ENCODE data around the gene PSMG2.

Gene PSMG2

DNA sequence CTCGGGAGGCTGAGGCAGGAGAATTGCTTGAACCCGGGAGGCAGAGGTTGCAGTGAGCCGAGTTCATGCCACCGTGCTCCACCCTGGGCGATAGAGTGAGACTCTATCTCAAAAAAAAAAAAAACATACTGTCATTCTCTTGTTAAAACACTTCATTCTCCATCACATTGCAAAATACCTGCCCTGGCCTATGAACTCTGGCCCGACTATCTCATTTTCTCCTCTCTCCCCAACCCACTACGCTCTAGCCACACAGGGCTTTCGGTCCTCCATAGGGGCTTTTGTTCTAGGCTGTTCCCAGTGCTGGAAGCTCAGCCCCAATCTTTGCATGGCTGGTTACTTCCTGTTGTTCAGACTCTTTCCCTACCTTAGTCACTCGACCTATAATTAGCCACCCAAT lies 10.6 kb upstream of the PSMG2 start:
- no peak for DNase-seq (ENCODE audit: low read depth in 2 of 2)
- no peak for TF ChIP-seq CTCF (IDR thresholded peaks at IDR 0.05; ENCODE audit: low read depth, low read length)
- H3K4me3 ChIP-seq (replicated peaks in 1 of 2; ENCODE audit: low read depth in 2 of 2, low read length in 2 of 2): no peak overlapping the region

GRCh38 chr18:12694032-12694431 lies 8.8 kb upstream of the PSMG2 start:
- TF ChIP-seq CTCF (IDR thresholded peaks at IDR 0.05; ENCODE audit: low read depth, low read length): no peak
- H3K4me3 ChIP-seq (replicated peaks in 1 of 2; ENCODE audit: low read depth in 2 of 2, low read length in 2 of 2): no peak overlapping the region
- DNase-seq (ENCODE audit: low read depth in 2 of 2): no peak

- no peak for DNase-seq (ENCODE audit: low read depth in 2 of 2)
- H3K4me3 ChIP-seq (replicated peaks in 1 of 2; ENCODE audit: low read depth in 2 of 2, low read length in 2 of 2): no peak overlapping the region
- TF ChIP-seq CTCF (IDR thresholded peaks at IDR 0.05; ENCODE audit: low read depth, low read length): no peak
Observed at GRCh38 chr18:12699747-12700146, 3.1 kb upstream of the PSMG2 start.

- no peak for TF ChIP-seq CTCF (IDR thresholded peaks at IDR 0.05; ENCODE audit: low read depth, low read length)
- DNase-seq (ENCODE audit: low read depth in 2 of 2): no peak
- no peak overlapping the region for H3K4me3 ChIP-seq (replicated peaks in 1 of 2; ENCODE audit: low read depth in 2 of 2, low read length in 2 of 2)
Observed at GRCh38 chr18:12701161-12701560, 1.7 kb upstream of the PSMG2 start.

DNA sequence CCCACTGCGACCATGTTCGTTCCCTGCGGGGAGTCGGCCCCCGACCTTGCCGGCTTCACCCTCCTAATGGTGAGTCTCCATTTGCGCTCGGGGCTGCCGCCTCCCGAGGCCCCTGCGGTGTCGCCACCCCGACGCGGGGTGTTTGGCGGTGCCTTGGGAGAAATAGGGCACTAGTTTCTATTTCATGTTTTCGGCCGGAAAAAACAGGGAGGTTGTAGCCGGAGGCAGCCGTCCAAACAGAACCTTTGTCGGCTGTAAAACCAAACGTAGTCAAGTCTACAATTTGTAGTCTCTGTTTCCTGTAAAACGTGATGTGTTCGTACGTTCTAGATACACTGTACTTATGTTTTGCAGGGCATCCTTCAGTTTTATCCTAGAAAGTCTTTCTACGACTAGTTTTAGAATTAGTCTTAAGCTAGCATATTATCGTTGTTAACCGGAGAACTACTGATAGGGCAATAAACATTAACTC lies 290 bp downstream of the PSMG2 start:
- DNase-seq (ENCODE audit: low read depth in 2 of 2): no peak
- TF ChIP-seq CTCF (IDR thresholded peaks at IDR 0.05; ENCODE audit: low read depth, low read length): no peak
- peak overlapping the region; percentile 91 to 95 for H3K4me3 ChIP-seq (replicated peaks in 1 of 2; ENCODE audit: low read depth in 2 of 2, low read length in 2 of 2)

- TF ChIP-seq CTCF (IDR thresholded peaks at IDR 0.05; ENCODE audit: low read depth, low read length): no peak
- peak; percentile 16 to 41 for DNase-seq (ENCODE audit: low read depth in 2 of 2)
- H3K4me3 ChIP-seq (replicated peaks in 1 of 2; ENCODE audit: low read depth in 2 of 2, low read length in 2 of 2): peak overlapping the region; percentile 91 to 95
Observed at GRCh38 chr18:12703664-12704063, 822 bp downstream of the PSMG2 start.

- H3K4me3 ChIP-seq (replicated peaks in 1 of 2; ENCODE audit: low read depth in 2 of 2, low read length in 2 of 2): no peak overlapping the region
- no peak for DNase-seq (ENCODE audit: low read depth in 2 of 2)
- TF ChIP-seq CTCF (IDR thresholded peaks at IDR 0.05; ENCODE audit: low read depth, low read length): no peak
Observed at GRCh38 chr18:12711446-12711845, 8.6 kb downstream of the PSMG2 start.
